ENCODE results near the gene OPN5.

Gene OPN5

GRCh38 chr6:47788498-47788884 is 6.7 kb downstream of the OPN5 start:
- DNase-seq (ENCODE audit: low read depth): no peak

GRCh38 chr6:47789553-47789952 is 7.7 kb downstream of the OPN5 start:
- DNase-seq (ENCODE audit: low read depth): no peak

- no peak for DNase-seq (ENCODE audit: low read depth)
These were observed 10.4 kb downstream of the OPN5 start for GRCh38 chr6:47792216-47792733.

GRCh38 chr6:47794577-47795135 is 12.8 kb downstream of the OPN5 start:
- DNase-seq (ENCODE audit: low read depth): no peak

GRCh38 chr6:47801984-47802383 is 20.2 kb downstream of the OPN5 start:
- no peak for DNase-seq (ENCODE audit: low read depth)

GRCh38 chr6:47804821-47805220 is 23.0 kb downstream of the OPN5 start:
- no peak for DNase-seq (ENCODE audit: low read depth)

- no peak for DNase-seq (ENCODE audit: low read depth)
These were observed 28.0 kb downstream of the OPN5 start for GRCh38 chr6:47809873-47810272.

- DNase-seq (ENCODE audit: low read depth): no peak
These were observed 29.1 kb downstream of the OPN5 start for GRCh38 chr6:47810885-47811284.

GRCh38 chr6:47811443-47811842 is 29.6 kb downstream of the OPN5 start:
- no peak for DNase-seq (ENCODE audit: low read depth)

GRCh38 chr6:47817749-47818148 is 35.9 kb downstream of the OPN5 start:
- DNase-seq (ENCODE audit: low read depth): no peak

- no peak for DNase-seq (ENCODE audit: low read depth)
These were observed 37.6 kb downstream of the OPN5 start for GRCh38 chr6:47819461-47819860.

GRCh38 chr6:47822856-47823554 is 41.2 kb downstream of the OPN5 start:
- no peak for DNase-seq (ENCODE audit: low read depth)

- DNase-seq (ENCODE audit: low read depth): no peak
These were observed 50.7 kb downstream of the OPN5 start for GRCh38 chr6:47832386-47833100.

- DNase-seq (ENCODE audit: low read depth): no peak
These were observed 52.4 kb downstream of the OPN5 start for GRCh38 chr6:47834196-47834595.

- DNase-seq (ENCODE audit: low read depth): no peak
These were observed 54.2 kb downstream of the OPN5 start for GRCh38 chr6:47836046-47836445.

- DNase-seq (ENCODE audit: low read depth): no peak
These were observed 54.8 kb downstream of the OPN5 start for GRCh38 chr6:47836639-47837038.

GRCh38 chr6:47839645-47840044 is 57.8 kb downstream of the OPN5 start:
- no peak for DNase-seq (ENCODE audit: low read depth)

GRCh38 chr6:47844881-47845280 is 63.0 kb downstream of the OPN5 start:
- no peak for DNase-seq (ENCODE audit: low read depth)

- no peak for DNase-seq (ENCODE audit: low read depth)
These were observed 64.9 kb downstream of the OPN5 start for GRCh38 chr6:47846752-47847151.

- DNase-seq (ENCODE audit: low read depth): no peak
These were observed 69.3 kb downstream of the OPN5 start for GRCh38 chr6:47851091-47851490.

- no peak for DNase-seq (ENCODE audit: low read depth)
These were observed 70.9 kb downstream of the OPN5 start for GRCh38 chr6:47852727-47853126.

GRCh38 chr6:47853766-47854165 is 71.9 kb downstream of the OPN5 start:
- DNase-seq (ENCODE audit: low read depth): no peak

GRCh38 chr6:47854971-47855370 is 73.1 kb downstream of the OPN5 start:
- DNase-seq (ENCODE audit: low read depth): no peak

Measured in HS-27A (cell line).